GM21447 (cell line): ENCODE data around the gene ZNF90.
"Not testable (repeated sequence)": the region's sequence is repeated elsewhere in the genome, so short reads cannot be mapped to it uniquely, and the experiment has no call there.

ENCODE experiments used
- ATAC-seq: cut with Tn5 transposase; IDR thresholded peaks from one replicate; pipeline ENCODE4 v1.9.1; 2021; ENCODE audit not compliant: unreplicated experiment

The ZNF90 gene

DNA sequence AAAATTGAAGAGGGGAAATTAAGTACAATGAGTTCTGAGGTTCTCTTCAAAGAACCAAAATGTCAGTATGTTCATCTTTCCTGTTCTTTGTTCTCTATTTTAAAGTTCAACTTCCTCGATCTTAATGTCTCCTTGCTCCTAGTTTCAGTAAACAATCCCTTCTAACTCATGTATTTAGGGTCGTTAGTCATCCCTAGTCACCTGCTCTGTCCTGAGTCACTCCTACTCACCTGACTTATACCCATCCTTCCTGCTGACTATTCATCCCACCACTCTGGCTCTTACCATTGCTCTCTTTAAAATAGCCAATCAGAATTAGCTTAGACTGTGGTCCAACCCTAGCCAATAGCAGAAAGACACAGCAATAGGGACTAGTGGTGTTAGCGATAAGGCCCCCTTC lies 24.3 kb downstream of the ZNF90 start:
- ATAC-seq: no peak

- ATAC-seq: no peak
Measured at GRCh38 chr19:20103091-20103740, 25.4 kb downstream of the ZNF90 start.

DNA sequence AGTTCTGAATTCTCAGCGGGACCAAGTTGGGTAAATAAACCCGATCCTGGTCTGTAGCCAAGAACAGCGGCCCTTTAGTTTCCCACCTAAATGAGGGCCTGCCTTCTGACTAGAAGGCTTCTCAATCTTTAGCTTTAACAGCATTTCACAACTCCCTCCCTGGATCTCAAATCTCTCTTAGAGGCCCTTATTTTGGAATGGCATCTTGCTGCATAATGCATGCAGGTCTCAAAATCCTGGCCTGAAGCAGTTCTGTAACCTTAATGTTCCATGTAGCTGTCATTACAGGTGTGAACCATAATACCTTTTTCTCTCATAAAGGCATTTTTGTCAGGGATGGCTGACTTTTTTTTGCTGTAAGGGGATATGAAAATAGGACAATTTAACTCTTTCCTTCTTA lies 29.5 kb downstream of the ZNF90 start:
- no peak for ATAC-seq

- not testable (repeated sequence) for ATAC-seq
Measured at GRCh38 chr19:20118064-20118839, 40.5 kb downstream of the ZNF90 start.

GRCh38 chr19:20124879-20125278 lies 47.1 kb downstream of the ZNF90 start:
- ATAC-seq: no peak

DNA sequence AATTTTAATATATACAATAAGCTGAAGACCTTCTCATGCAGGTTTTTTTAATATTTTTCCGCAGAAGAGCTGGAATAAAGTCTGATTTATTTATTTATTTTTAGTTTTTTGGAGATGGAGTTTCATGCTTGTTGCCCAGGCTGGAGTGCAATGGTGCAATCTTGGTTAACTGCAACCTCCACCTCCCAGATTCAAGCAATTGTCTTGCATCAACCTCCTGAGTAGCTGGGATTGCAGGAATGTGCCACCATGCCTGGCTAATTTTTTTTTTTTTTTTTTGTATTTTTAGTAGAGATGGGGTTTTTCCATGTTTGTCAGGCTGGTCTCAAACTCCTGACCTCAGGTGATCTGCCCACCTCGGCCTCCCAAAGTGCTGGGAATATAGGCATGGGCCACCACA lies 55.1 kb downstream of the ZNF90 start:
- ATAC-seq: not testable (repeated sequence)

- ATAC-seq: not testable (repeated sequence)
Measured at GRCh38 chr19:20137714-20138113, 59.9 kb downstream of the ZNF90 start.

DNA sequence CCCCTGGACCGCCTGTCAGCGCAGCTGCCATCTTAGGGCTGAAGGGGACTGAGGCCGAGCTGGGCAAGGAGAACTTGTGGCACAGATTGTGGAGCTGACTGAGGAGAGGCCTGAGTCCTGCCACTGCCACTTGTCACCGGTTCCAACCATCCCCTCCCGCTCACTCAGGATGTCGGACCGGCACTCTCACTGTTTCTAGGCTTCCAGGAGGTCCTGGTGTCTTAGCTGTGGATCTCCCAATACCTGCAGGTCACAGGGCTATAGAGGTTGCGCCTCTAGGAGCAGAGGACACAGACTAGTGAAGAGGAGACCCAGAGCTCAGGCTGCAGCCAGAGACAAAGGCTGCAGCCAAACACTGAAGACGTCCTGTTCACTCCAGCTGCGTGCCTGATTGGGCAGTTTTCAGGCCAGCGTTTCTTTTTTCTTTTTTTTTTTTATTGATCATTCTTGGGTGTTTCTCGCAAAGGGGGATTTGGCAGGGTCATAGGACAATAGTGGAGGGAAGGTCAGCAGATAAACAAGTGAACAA lies 73.9 kb downstream of the ZNF90 start:
- ATAC-seq: no peak

DNA sequence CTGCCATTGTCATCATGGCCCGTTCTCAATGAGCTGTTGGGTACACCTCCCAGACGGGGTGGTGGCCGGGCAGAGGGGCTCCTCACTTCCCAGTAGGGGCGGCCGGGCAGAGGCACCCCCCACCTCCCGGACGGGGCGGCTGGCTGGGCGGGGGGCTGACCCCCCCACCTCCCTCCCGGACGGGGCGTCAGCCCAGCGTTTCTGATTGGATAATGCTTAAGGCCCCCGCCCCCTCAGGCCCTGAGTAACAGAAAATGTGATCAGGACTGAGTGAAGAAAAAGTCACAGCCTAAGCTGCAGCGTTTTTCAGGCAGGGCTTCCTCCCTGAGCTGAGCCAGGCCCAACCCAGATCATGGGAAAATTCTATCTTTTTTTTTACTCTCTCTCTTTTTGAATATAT lies 74.7 kb downstream of the ZNF90 start:
- not testable (repeated sequence) for ATAC-seq

- no peak for ATAC-seq
Measured at GRCh38 chr19:20153281-20153680, 75.5 kb downstream of the ZNF90 start.

GRCh38 chr19:20154636-20155035 lies 76.8 kb downstream of the ZNF90 start:
- no peak for ATAC-seq

DNA sequence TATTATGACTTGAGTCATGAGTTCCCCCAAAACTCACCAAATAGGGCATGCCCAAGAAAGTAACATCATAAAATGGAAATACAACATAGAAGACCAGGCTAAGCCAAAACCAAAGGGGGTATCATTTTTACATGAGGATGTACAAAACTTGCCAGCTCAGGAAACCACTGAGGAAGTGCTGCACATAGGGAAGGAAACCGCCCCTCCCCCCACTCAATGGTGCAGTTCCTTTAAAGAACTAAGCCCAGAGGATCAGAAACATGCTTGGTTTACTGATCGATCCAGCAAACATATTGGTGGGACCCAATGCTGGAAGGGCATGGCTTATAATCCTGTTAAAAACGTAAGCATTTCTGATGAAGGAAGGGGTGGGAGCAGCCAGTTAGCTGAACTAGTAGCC lies 85.0 kb downstream of the ZNF90 start:
- ATAC-seq: no peak

- no peak for ATAC-seq
Measured at GRCh38 chr19:20164456-20164855, 86.7 kb downstream of the ZNF90 start.

- no peak for ATAC-seq
Measured at GRCh38 chr19:20165971-20166592, 88.3 kb downstream of the ZNF90 start.

GRCh38 chr19:20167020-20167644 lies 89.3 kb downstream of the ZNF90 start, which contains the start of gene ZNF486:
Gene ZNF486, plus strand, starts transcription at chr19:20167214. Its CDS starts 117 bp downstream, at chr19:20167331.
- ATAC-seq: peak; percentile 74

- ATAC-seq: no peak
Measured at GRCh38 chr19:20167651-20168122, 89.9 kb downstream of the ZNF90 start.
